Activated naive CD4-positive, alpha-beta T cell treated with Interleukin-2 at 50 U/mL for 16 hours (primary cell): ENCODE results near the gene UBE2L5.
"Not testable (repeated sequence)": the region's sequence is repeated elsewhere in the genome, so short reads cannot be mapped to it uniquely, and the experiment has no call there.

ENCODE experiments used
- DNase-seq: peaks from one replicate; pipeline ENCODE4 v3.0.0-alpha.2; 2020

UBE2L5 gene

GRCh38 chr13:30440910-30441703 is 18.8 kb downstream of the UBE2L5 start:
- DNase-seq = no peak

GRCh38 chr13:30442926-30443325 is 20.6 kb downstream of the UBE2L5 start:
- no peak for DNase-seq

- not testable (repeated sequence) for DNase-seq
Observed at GRCh38 chr13:30443491-30443890, 21.2 kb downstream of the UBE2L5 start.

- no peak for DNase-seq
Observed at GRCh38 chr13:30443957-30444404, 21.7 kb downstream of the UBE2L5 start.

GRCh38 chr13:30446126-30446500 is 23.8 kb downstream of the UBE2L5 start:
- DNase-seq = no peak

GRCh38 chr13:30448441-30448840 is 26.1 kb downstream of the UBE2L5 start:
- no peak for DNase-seq

- no peak for DNase-seq
Observed at GRCh38 chr13:30450066-30450465, 27.8 kb downstream of the UBE2L5 start.

GRCh38 chr13:30451476-30451875 is 29.2 kb downstream of the UBE2L5 start:
- DNase-seq = not testable (repeated sequence)

- DNase-seq = no peak
Observed at GRCh38 chr13:30453727-30454126, 31.4 kb downstream of the UBE2L5 start.

GRCh38 chr13:30454991-30455390 is 32.7 kb downstream of the UBE2L5 start:
- DNase-seq = no peak

- no peak for DNase-seq
Observed at GRCh38 chr13:30456290-30456689, 34.0 kb downstream of the UBE2L5 start.

GRCh38 chr13:30457306-30457891 is 35.1 kb downstream of the UBE2L5 start:
- DNase-seq = no peak

- DNase-seq = not testable (repeated sequence)
Observed at GRCh38 chr13:30461279-30462066, 39.2 kb downstream of the UBE2L5 start.

- peak; percentile 79 for DNase-seq
Observed at GRCh38 chr13:30463787-30464495, 41.6 kb downstream of the UBE2L5 start.

- peak; percentile 84 for DNase-seq
Observed at GRCh38 chr13:30464496-30465342, 42.4 kb downstream of the UBE2L5 start.

GRCh38 chr13:30465343-30465592 is 43.0 kb downstream of the UBE2L5 start:
- no peak for DNase-seq

GRCh38 chr13:30465593-30466357 is 43.5 kb downstream of the UBE2L5 start, which contains the start of gene HMGB1:
TSS of gene HMGB1 (minus strand) at chr13:30465936. CDS start at chr13:30463680, 2,256 bp downstream.
- peak; percentile 97 for DNase-seq

- no peak for DNase-seq
Observed at GRCh38 chr13:30466358-30466714, 44.0 kb downstream of the UBE2L5 start.

GRCh38 chr13:30466841-30467252 is 44.6 kb downstream of the UBE2L5 start:
- DNase-seq = no peak

GRCh38 chr13:30473675-30474074 is 51.4 kb downstream of the UBE2L5 start:
- no peak for DNase-seq
